Cardiac muscle cell (in vitro differentiated cells and primary cell): Measurements from ENCODE around the gene PCP2. TPM values are rescaled to one million over a fixed set of nuclear protein-coding genes. Genes with fewer than 3 reads are reported as not detected.

Source experiments
- DNase-seq, 2 donors: peaks; one replicate each; pipeline versions ENCODE4 v3.0.0 to v3.0.0-alpha.2; 2010 to 2017; ENCODE audit warnings: low read depth in 1 of 2, low spot score in 1 of 2
- H3K27ac ChIP-seq: fragments of 200-600 bp; sonication (generic); 2 replicates; pipeline ENCODE4 v1.5.1; 2016
- H3K27me3 ChIP-seq: fragments of 200-600 bp; sonication (generic); 2 replicates; pipeline ENCODE4 v1.6.0; 2016; ENCODE audit warnings: control low read depth
- H3K36me3 ChIP-seq: fragments of 200-600 bp; sonication (generic); 2 replicates; pipeline ENCODE4 v1.5.1; 2016; ENCODE audit warnings: control low read depth
- H3K4me1 ChIP-seq: fragments of 200-600 bp; sonication (generic); 2 replicates; pipeline ENCODE4 v1.8.1; 2017; ENCODE audit warnings: low read depth, mild to moderate bottlenecking, mixed run types
- H3K4me3 ChIP-seq: fragments of 200-600 bp; sonication (generic); 2 replicates; pipeline ENCODE4 v1.5.1; 2016; ENCODE audit warnings: mild to moderate bottlenecking
- H3K9me3 ChIP-seq: fragments of 200-600 bp; sonication (generic); 2 replicates; pipeline ENCODE4 v1.5.1; 2017; ENCODE audit warnings: low read depth, mild to moderate bottlenecking, control low read depth
- CTCF ChIP-seq: IDR thresholded peaks from 2 replicates; pipeline ENCODE4 v1.5.1; 2012; ENCODE audit warnings: low read depth, mild to moderate bottlenecking, low read length
- polyA plus RNA-seq: library from polyadenylated mRNA; unstranded; fragments of >200 nt; fragmentation: Nextera tagmentation; extraction: Ambion mirVana; gene quantifications from 2 replicates; pipeline ENCODE4 v1.2.1, GENCODE V29; 2016
- total RNA-seq: library from RNA; depleted of rRNA; stranded (reverse); fragments of >200 nt; gene quantifications from 2 replicates; pipeline ENCODE4 v1.2.3, GENCODE V29; 2016

PCP2 gene
- total and polyA plus RNA-seq, 2 experiments from 2014 or later: 0.34 to 0.51 TPM

- Histone ChIP-seq H3K4me3 (no peak overlapping the region), H3K36me3 (peaks cover 21% of the 10 kb centered on the region), H3K4me1 (peaks cover 6% of the 10 kb centered on the region), H3K27ac (no peak overlapping the region), H3K9me3 (no peaks in the 10 kb centered on the region), H3K27me3 (no peaks in the 10 kb centered on the region)
- no peak for TF ChIP-seq CTCF
- no peak for DNase-seq
Observed at GRCh38 chr19:7623725-7624603, 9.6 kb downstream of the PCP2 start.

- Histone ChIP-seq H3K27ac (no peak overlapping the region), H3K4me3 (no peak overlapping the region), H3K9me3 (no peaks in the 10 kb centered on the region), H3K27me3 (no peaks in the 10 kb centered on the region), H3K36me3 (peaks cover 21% of the 10 kb centered on the region), H3K4me1 (no peaks in the 10 kb centered on the region)
- no peak for TF ChIP-seq CTCF
- no peak for DNase-seq
Observed at GRCh38 chr19:7622933-7623685, 10.4 kb downstream of the PCP2 start.

GRCh38 chr19:7620442-7621412, 12.8 kb downstream of the PCP2 start:
- H3K4me3 ChIP-seq: no peak overlapping the region
- H3K4me1 ChIP-seq: no peaks in the 10 kb centered on the region
- H3K27me3 ChIP-seq: no peaks in the 10 kb centered on the region
- no peak overlapping the region for H3K27ac ChIP-seq
- H3K9me3 ChIP-seq: no peaks in the 10 kb centered on the region
- peaks cover 21% of the 10 kb centered on the region for H3K36me3 ChIP-seq
- no peak for TF ChIP-seq CTCF
- DNase-seq: no peak

DNA sequence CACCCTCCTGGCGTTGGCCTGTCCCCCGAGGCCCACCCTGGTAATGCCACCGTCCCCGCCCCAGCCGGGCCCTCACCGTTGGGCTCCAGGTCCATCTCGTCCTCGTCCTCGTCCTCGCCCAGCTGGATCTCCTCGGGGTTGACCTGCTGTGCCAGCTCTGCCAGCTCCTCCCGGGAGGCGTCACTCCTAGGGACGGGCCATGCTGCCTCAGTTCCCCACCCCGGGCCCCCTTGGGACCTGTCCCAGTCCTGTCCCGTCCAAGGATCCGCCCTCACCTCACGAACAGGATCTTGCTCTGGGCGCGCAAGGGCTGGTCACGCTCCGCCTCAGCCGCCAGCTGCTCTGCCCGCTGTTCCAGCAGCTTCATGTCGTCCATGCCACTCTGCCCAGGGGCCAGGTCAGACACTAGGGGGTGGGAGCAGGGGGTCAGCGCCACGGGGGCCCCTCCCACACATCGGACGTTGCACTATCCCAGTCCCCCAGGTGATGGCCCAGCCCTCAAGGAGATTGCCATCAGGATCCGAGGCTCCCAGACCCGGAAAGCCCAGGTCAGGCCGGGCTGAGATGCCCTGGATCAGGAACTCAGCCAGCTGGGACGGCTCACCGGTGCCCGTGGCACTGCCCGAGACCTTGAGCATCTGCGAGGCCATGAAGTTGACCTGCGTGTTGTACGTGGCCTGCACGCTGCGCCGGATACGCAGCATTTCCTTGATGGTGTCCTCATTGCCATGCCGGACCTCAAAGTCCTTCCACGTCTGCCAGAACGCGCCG, 13.7 kb downstream of the PCP2 start:
- no peak for TF ChIP-seq CTCF
- Histone ChIP-seq H3K9me3 (no peaks in the 10 kb centered on the region), H3K27me3 (no peaks in the 10 kb centered on the region), H3K4me3 (no peak overlapping the region), H3K4me1 (no peaks in the 10 kb centered on the region), H3K27ac (no peak overlapping the region), H3K36me3 (peaks cover 19% of the 10 kb centered on the region)
- DNase-seq: no peak
